K562 (cell line): ENCODE measurements around the gene RGS7. TPM values are rescaled to one million over a fixed set of nuclear protein-coding genes. Genes with fewer than 3 reads are reported as not detected.

Experiments
- ATAC-seq: fragments of 200-7000 bp; cut with Tn5 transposase; 3 replicates; pipeline ENCODE4 v1.9.1; 2020; ENCODE audit warnings: moderate library complexity
- BruUV-seq: library from RNA; stranded (reverse); fragments of 400-500 nt; replicated peaks from 2 replicates; lab custom pipeline; 2021; lab: Mats Ljungman, UMichigan
- CTCF ChIA-PET: fragments of 300-600 bp; formaldehyde crosslinking; extraction: SDS; loops from one replicate; lab custom pipeline; 2021; ENCODE audit warnings: low intra/inter-chr PET ratio; lab: Yijun Ruan, JAX
- POLR2A ChIA-PET: fragments of 300-600, 350-650 bp; sonication (Branson Sonifier 250); formaldehyde crosslinking; extraction: SDS; loops from one replicate; lab custom pipeline; 2021; ENCODE audit warnings: antibody characterized with exemption, inconsistent platforms; lab: Yijun Ruan, JAX
- DNase-seq, 4 experiments: peaks; one replicate each; pipeline versions ENCODE4 v3.0.0 to v3.0.0-alpha.2; 2011 to 2018; ENCODE audit warnings: low spot score in 3 of 4, mixed read lengths in 3 of 4; ENCODE audit errors: extremely low read depth in 1 of 4
- FAIRE-seq: peaks from 2 replicates; lab custom pipeline; 2011; peaks lifted over from hg19 to GRCh38; lab: Jason Lieb, UNC
- H2AFZ ChIP-seq: 2 replicates; pipeline ENCODE4 v1.6.0; 2011; ENCODE audit warnings: low read depth, low read length, control low read depth, inconsistent platforms
- H3K27ac ChIP-seq: fragments of 200-600 bp; 3 replicates; pipeline ENCODE4 v1.8.0; 2011; ENCODE audit warnings: low read depth, mild to moderate bottlenecking, control low read depth, inconsistent platforms, low read length, moderate library complexity, mixed read lengths; ENCODE audit errors: extremely low read depth
- H3K27me3 ChIP-seq, 2 experiments: fragments of 300-600 bp in 1 of 2; 2 replicates in 1 of 2; 3 replicates in 1 of 2; pipeline versions ENCODE4 v1.6.0 to v1.8.0; 2011; ENCODE audit warnings: inconsistent platforms in 2 of 2, low read length in 2 of 2, mild to moderate bottlenecking in 1 of 2, mixed read lengths in 1 of 2, moderate library complexity in 1 of 2; ENCODE audit not compliant: control insufficient read depth in 2 of 2, insufficient read depth in 2 of 2
- H3K36me3 ChIP-seq: fragments of 300-600 bp; 3 replicates; pipeline ENCODE4 v1.8.0; 2011; ENCODE audit warnings: mild to moderate bottlenecking, low read length, inconsistent platforms; ENCODE audit not compliant: control insufficient read depth, insufficient read depth
- H3K4me1 ChIP-seq, 2 experiments: fragments of 200-600 bp in 1 of 2; replicated peaks in 1 of 2; 2 replicates in 1 of 2; 3 replicates in 1 of 2; pipeline versions ENCODE4 v1.5.1 to v1.8.0; 2011; ENCODE audit warnings: inconsistent platforms in 2 of 2, low read length in 2 of 2, mild to moderate bottlenecking in 1 of 2, mixed read lengths in 1 of 2, moderate library complexity in 1 of 2; ENCODE audit not compliant: control insufficient read depth in 2 of 2, insufficient read depth in 2 of 2
- H3K4me2 ChIP-seq: 2 replicates; pipeline ENCODE4 v1.6.1; 2011; ENCODE audit warnings: low read length, control low read depth, inconsistent platforms, mixed read lengths; ENCODE audit not compliant: insufficient read depth
- H3K4me3 ChIP-seq: fragments of 200-600 bp; sonication (generic), shearing (Covaris generic); 2 replicates; pipeline ENCODE4 v1.5.1; 2016; ENCODE audit warnings: control low read depth, inconsistent platforms
- H3K79me2 ChIP-seq: fragments of 200-600 bp; 3 replicates; pipeline ENCODE4 v1.8.0; 2011; ENCODE audit warnings: low read length, inconsistent platforms; ENCODE audit not compliant: control insufficient read depth, insufficient read depth
- H3K9ac ChIP-seq, 2 experiments: 2 replicates each; pipeline versions ENCODE4 v1.6.0 to v1.6.1; 2011; ENCODE audit warnings: low read depth in 2 of 2, low read length in 2 of 2, control low read depth in 1 of 2, inconsistent platforms in 1 of 2, mild to moderate bottlenecking in 1 of 2, mixed read lengths in 1 of 2; ENCODE audit not compliant: insufficient read depth in 1 of 2
- H3K9me1 ChIP-seq: one replicate; pipeline ENCODE4 v1.6.0; 2011; ENCODE audit warnings: inconsistent platforms, mild to moderate bottlenecking, low read length, moderate library complexity; ENCODE audit not compliant: control insufficient read depth, insufficient read depth
- H3K9me3 ChIP-seq: replicated peaks from 2 replicates; pipeline ENCODE4 v1.5.1; 2011; ENCODE audit warnings: low read depth, low read length, inconsistent platforms; ENCODE audit not compliant: control insufficient read depth, insufficient read depth
- H4K20me1 ChIP-seq: replicated peaks from 2 replicates; pipeline ENCODE4 v1.6.1; 2011; ENCODE audit warnings: low read length, inconsistent platforms, mixed read lengths; ENCODE audit not compliant: control insufficient read depth, insufficient read depth
- BCL6 ChIP-seq: fragments of 250-450 bp; sonication (Bioruptor Pico); IDR thresholded peaks from 2 replicates; pipeline ENCODE4 v1.4.0; 2020
- COPS2 ChIP-seq: fragments of 450-650 bp; conservative IDR thresholded peaks from 2 replicates; pipeline ENCODE4 v1.6.1; 2016; ENCODE audit warnings: mild to moderate bottlenecking, moderate library complexity
- CTBP1 ChIP-seq: fragments of 450-650 bp; IDR thresholded peaks from 2 replicates; pipeline ENCODE4 v1.6.1; 2016; ENCODE audit warnings: borderline replicate concordance
- DIDO1 ChIP-seq: fragments of 450-650 bp; IDR thresholded peaks from 2 replicates; pipeline ENCODE4 v1.6.1; 2016; ENCODE audit warnings: low read depth, missing biosample characterization, missing genetic modification characterization
- HNRNPUL1 ChIP-seq: fragments of 200-400 bp; formaldehyde crosslinking; IDR thresholded peaks from 2 replicates; pipeline ENCODE4 v1.6.1; 2017; ENCODE audit warnings: low read length
- MTA1 ChIP-seq: fragments of 450-650 bp; IDR thresholded peaks from 2 replicates; pipeline ENCODE4 v1.6.1; 2017; ENCODE audit warnings: borderline replicate concordance
- SMAD2 ChIP-seq: fragments of 150-350 bp; IDR thresholded peaks from 2 replicates; pipeline ENCODE4 v1.6.1; 2014; ENCODE audit warnings: low read depth, mild to moderate bottlenecking, low read length
- SMAD3 ChIP-seq: fragments of 450-650 bp; formaldehyde crosslinking; conservative IDR thresholded peaks from 2 replicates; pipeline ENCODE4 v1.4.0; 2020; ENCODE audit warnings: mild to moderate bottlenecking
- SPI1 ChIP-seq: IDR thresholded peaks from 2 replicates; pipeline ENCODE4 v1.6.1; 2011; ENCODE audit warnings: low read depth, low read length, control low read depth, borderline replicate concordance
- SREBF1 ChIP-seq: fragments of 150-350 bp; IDR thresholded peaks from 2 replicates; pipeline ENCODE4 v1.6.1; 2014; ENCODE audit warnings: antibody characterized with exemption, low read depth, low read length, borderline replicate concordance
- SRSF9 ChIP-seq: fragments of 200-400 bp; formaldehyde crosslinking; IDR thresholded peaks from 2 replicates; pipeline ENCODE4 v1.6.1; 2017; ENCODE audit warnings: low read depth, low read length, borderline replicate concordance
- TRIM24 ChIP-seq, 2 experiments: fragments of 450-650 bp; IDR thresholded peaks; 2 replicates each; pipeline ENCODE4 v1.6.1; 2016
- ZNF212 ChIP-seq: fragments of 450-650 bp; formaldehyde crosslinking; IDR thresholded peaks from 2 replicates; pipeline ENCODE4 v1.4.0; 2020; ENCODE audit warnings: mild to moderate bottlenecking
- ZNF780A ChIP-seq: fragments of 250-450 bp; sonication (Bioruptor Pico); IDR thresholded peaks from 2 replicates; pipeline ENCODE4 v1.5.0; 2021; ENCODE audit warnings: mild to moderate bottlenecking
- WGBS: fragments of 100-300 bp; shearing (Covaris generic); methylation state at CpG from one replicate; pipeline ENCODE4 v1.1.6; 2016; ENCODE audit warnings: low coverage, mixed read lengths; ENCODE audit not compliant: insufficient coverage; ENCODE audit errors: missing lambda C conversion rate; 5-methylcytosine and 5-hydroxymethylcytosine counted together
- in situ Hi-C: fragments of 300-500 bp; cut with MboI; formaldehyde crosslinking; loops from 4 replicates; pipeline ENCODE4 v1.15.0; 2018; ENCODE audit warnings: inconsistent platforms, mixed read lengths
- intact Hi-C: fragments of 100-400 bp; cut with micrococcal nuclease; formaldehyde crosslinking; loops from 2 replicates; pipeline ENCODE4 v1.14.2; 2022
- polyA plus RNA-seq, 8 experiments: library from polyadenylated mRNA; depleted of rRNA in 4 of 8; stranded (reverse) in 5 of 8; unstranded in 3 of 8; fragments of >200 nt; fragmentation: Nextera tagmentation in 2 of 8; fragmentation: Illumina TruSeq in 1 of 8; extraction: Ambion mirVana in 2 of 8; extraction: Trizol in 1 of 8; gene quantifications; 2 replicates each; pipeline versions ENCODE4 v1.2.1 to v1.2.3, GENCODE V29; 2011 to 2014; ENCODE audit warnings: inconsistent platforms in 1 of 8, missing spikeins in 1 of 8
- total RNA-seq, 7 experiments: library from RNA; depleted of rRNA in 6 of 7; stranded (reverse); fragments of >200 nt in 6 of 7; fragmentation: Illumina TruSeq in 2 of 7; extraction: Trizol in 2 of 7; gene quantifications; 2 replicates each; pipeline versions ENCODE4 v1.2.1 to v1.2.3, GENCODE V29; 2011 to 2021; ENCODE audit warnings: low replicate concordance in 1 of 7
- TF ChIP-seq, protein P1 (sequence below): fragments of 450-650 bp; formaldehyde crosslinking; IDR thresholded peaks from 2 replicates; pipeline ENCODE4 v1.4.0; 2022; ENCODE audit warnings: missing genetic modification characterization
- TF ChIP-seq, protein P2 (sequence below): fragments of 150-350 bp; conservative IDR thresholded peaks from 2 replicates; pipeline ENCODE4 v1.6.1; 2014; ENCODE audit warnings: low read length
- TF ChIP-seq, protein P3 (sequence below): sonication (generic); formaldehyde crosslinking; IDR thresholded peaks from 2 replicates; pipeline ENCODE4 v1.8.1; 2023; ENCODE audit warnings: mild to moderate bottlenecking, missing genetic modification reagents, moderate library complexity
- TF ChIP-seq, protein P4 (sequence below): fragments of 450-650 bp; IDR thresholded peaks from 2 replicates; pipeline ENCODE4 v1.7.0; 2016; ENCODE audit warnings: borderline replicate concordance

Gene RGS7
- total and polyA plus RNA-seq, 9 of the 15 experiments (the other 6 are each of a cell fraction or from before 2014, with no cell fraction given), result not detected

DNA sequence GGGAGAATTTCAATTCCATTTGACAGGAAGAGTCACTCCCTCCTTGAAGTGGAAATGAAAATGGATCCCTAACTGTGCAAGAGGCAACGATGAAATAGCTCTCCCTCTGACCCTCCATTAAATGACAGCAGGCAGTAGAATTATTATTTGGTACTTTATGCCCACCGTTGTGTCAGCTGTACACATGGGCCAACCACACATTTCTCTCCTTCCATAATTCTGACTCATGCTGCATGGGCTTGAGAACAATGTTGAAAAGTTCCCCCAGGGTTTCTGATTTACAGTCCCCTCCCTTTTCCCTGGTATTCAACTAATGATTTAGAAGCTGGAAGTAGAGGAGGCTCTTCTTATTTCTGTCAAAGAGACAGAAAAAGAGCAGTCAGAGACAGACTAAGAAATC, 103.5 kb downstream of the RGS7 start (continued):
- TF ChIP-seq, protein P1, sequence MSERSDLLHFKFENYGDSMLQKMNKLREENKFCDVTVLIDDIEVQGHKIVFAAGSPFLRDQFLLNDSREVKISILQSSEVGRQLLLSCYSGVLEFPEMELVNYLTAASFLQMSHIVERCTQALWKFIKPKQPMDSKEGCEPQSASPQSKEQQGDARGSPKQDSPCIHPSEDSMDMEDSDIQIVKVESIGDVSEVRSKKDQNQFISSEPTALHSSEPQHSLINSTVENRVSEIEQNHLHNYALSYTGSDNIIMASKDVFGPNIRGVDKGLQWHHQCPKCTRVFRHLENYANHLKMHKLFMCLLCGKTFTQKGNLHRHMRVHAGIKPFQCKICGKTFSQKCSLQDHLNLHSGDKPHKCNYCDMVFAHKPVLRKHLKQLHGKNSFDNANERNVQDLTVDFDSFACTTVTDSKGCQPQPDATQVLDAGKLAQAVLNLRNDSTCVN, result no peak
- TF ChIP-seq COPS2 (no peak), BCL6 (CRISPR knock-in tag) (no peak), ZNF212 (no peak)
- TF ChIP-seq, protein P2, sequence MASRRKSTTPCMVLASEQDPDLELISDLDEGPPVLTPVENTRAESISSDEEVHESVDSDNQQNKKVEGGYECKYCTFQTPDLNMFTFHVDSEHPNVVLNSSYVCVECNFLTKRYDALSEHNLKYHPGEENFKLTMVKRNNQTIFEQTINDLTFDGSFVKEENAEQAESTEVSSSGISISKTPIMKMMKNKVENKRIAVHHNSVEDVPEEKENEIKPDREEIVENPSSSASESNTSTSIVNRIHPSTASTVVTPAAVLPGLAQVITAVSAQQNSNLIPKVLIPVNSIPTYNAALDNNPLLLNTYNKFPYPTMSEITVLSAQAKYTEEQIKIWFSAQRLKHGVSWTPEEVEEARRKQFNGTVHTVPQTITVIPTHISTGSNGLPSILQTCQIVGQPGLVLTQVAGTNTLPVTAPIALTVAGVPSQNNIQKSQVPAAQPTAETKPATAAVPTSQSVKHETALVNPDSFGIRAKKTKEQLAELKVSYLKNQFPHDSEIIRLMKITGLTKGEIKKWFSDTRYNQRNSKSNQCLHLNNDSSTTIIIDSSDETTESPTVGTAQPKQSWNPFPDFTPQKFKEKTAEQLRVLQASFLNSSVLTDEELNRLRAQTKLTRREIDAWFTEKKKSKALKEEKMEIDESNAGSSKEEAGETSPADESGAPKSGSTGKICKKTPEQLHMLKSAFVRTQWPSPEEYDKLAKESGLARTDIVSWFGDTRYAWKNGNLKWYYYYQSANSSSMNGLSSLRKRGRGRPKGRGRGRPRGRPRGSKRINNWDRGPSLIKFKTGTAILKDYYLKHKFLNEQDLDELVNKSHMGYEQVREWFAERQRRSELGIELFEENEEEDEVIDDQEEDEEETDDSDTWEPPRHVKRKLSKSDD, result no peak
- TF ChIP-seq, all 486 proteins: peak for 0

DNA sequence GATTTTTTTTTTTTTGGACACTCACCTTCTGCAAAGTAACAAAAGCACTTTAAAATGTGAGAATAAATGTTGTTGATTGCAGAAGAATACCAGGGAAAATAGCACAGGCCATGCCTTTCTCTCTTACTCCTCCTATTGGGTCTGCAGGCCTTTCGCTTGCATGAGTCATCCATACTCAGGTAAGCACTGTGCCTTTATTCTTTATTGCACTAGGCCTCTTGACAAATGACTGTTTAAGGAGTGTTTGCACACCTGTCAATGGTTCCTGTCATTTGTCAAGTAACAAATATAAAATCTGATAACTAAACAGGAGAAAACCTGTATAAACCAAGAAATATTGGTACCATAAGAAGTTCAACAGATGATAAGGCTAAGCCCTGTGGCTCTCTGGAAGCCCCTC, 106.5 kb downstream of the RGS7 start:
- intact Hi-C loops (no loop called here), in situ Hi-C loops (no loop called here)
- CTCF ChIA-PET, result no interaction called here
- DNase-seq (no peak), FAIRE-seq (no peak), ATAC-seq (no peak)
- Histone ChIP-seq H3K9ac (no peak overlapping the region), H4K20me1 (no peaks in the 10 kb centered on the region), H3K79me2 (no peaks in the 10 kb centered on the region), H3K9me3 (no peaks in the 10 kb centered on the region; the same call in 1 of the 2 replicates), H3K4me2 (no peak overlapping the region), H2AFZ (no peak overlapping the region), H3K4me1 (no peaks in the 10 kb centered on the region), H3K27me3 (no peaks in the 10 kb centered on the region), H3K36me3 (no peaks in the 10 kb centered on the region), H3K27ac (no peak overlapping the region), H3K9me1 (no peaks in the 10 kb centered on the region), H3K4me3 (no peak overlapping the region)
- POLR2A ChIA-PET, result no interaction called here
- WGBS, result 5% methylated on average over 1 of the region's 1 CpG
- BruUV-seq, result no TSS peak
- no peak for TF ChIP-seq DIDO1
- TF ChIP-seq, protein P3, sequence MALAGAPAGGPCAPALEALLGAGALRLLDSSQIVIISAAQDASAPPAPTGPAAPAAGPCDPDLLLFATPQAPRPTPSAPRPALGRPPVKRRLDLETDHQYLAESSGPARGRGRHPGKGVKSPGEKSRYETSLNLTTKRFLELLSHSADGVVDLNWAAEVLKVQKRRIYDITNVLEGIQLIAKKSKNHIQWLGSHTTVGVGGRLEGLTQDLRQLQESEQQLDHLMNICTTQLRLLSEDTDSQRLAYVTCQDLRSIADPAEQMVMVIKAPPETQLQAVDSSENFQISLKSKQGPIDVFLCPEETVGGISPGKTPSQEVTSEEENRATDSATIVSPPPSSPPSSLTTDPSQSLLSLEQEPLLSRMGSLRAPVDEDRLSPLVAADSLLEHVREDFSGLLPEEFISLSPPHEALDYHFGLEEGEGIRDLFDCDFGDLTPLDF (CRISPR knock-in tag), result no peak
- no peak for TF ChIP-seq CTBP1
- TF ChIP-seq MTA1, result no peak
- TF ChIP-seq, protein P4, sequence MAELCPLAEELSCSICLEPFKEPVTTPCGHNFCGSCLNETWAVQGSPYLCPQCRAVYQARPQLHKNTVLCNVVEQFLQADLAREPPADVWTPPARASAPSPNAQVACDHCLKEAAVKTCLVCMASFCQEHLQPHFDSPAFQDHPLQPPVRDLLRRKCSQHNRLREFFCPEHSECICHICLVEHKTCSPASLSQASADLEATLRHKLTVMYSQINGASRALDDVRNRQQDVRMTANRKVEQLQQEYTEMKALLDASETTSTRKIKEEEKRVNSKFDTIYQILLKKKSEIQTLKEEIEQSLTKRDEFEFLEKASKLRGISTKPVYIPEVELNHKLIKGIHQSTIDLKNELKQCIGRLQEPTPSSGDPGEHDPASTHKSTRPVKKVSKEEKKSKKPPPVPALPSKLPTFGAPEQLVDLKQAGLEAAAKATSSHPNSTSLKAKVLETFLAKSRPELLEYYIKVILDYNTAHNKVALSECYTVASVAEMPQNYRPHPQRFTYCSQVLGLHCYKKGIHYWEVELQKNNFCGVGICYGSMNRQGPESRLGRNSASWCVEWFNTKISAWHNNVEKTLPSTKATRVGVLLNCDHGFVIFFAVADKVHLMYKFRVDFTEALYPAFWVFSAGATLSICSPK, result no peak
- no peak for TF ChIP-seq SPI1
- TF ChIP-seq SMAD3 (CRISPR knock-in tag), result no peak
- TF ChIP-seq SREBF1, result no peak
- TF ChIP-seq SRSF9, result no peak
- no peak for TF ChIP-seq SMAD2
- no peak for TF ChIP-seq HNRNPUL1
- no peak for TF ChIP-seq TRIM24 (IDR thresholded peaks at IDR 0.05)
- TF ChIP-seq ZNF780A (CRISPR knock-in tag), result no peak
